Common myeloid progenitor, CD34-positive (primary cell): Measurements from ENCODE around the gene ANKS6. TPM values are rescaled to one million over a fixed set of nuclear protein-coding genes. Genes with fewer than 3 reads are reported as not detected.

Experiments
- CTCF ChIA-PET: fragments of 350-600 bp; sonication (Branson Sonifier 250); formaldehyde crosslinking; loops from one replicate; lab custom pipeline; 2021; ENCODE audit warnings: antibody characterized with exemption; lab: Charles Lee
- POLR2A ChIA-PET: fragments of 350-600 bp; sonication (Branson Sonifier 250); formaldehyde crosslinking; loops from one replicate; lab custom pipeline; 2021; ENCODE audit warnings: antibody characterized with exemption; lab: Charles Lee
- DNase-seq, 3 donors: peaks; one replicate each; pipeline versions ENCODE4 v3.0.0 to v3.0.0-alpha.2; 2013
- H3K27ac ChIP-seq, 2 experiments: 1 replicate in 1 of 2; 2 replicates in 1 of 2; pipeline ENCODE4 v1.7.0; 2013; ENCODE audit warnings: inconsistent platforms in 2 of 2, low read length in 2 of 2, mild to moderate bottlenecking in 2 of 2, low read depth in 1 of 2, moderate library complexity in 1 of 2; ENCODE audit not compliant: severe bottlenecking in 2 of 2, insufficient read depth in 1 of 2, poor library complexity in 1 of 2
- H3K27me3 ChIP-seq, 5 experiments: replicated peaks in 2 of 5; 1 replicate in 3 of 5; 2 replicates in 2 of 5; pipeline versions ENCODE4 v1.6.1 to v1.7.0; 2013; ENCODE audit warnings: low read length in 4 of 5, mild to moderate bottlenecking in 2 of 5, moderate library complexity in 2 of 5, inconsistent platforms in 1 of 5; ENCODE audit not compliant: insufficient read depth in 5 of 5, control insufficient read depth in 4 of 5
- H3K36me3 ChIP-seq, 4 experiments: 1 replicate in 2 of 4; 2 replicates in 2 of 4; pipeline versions ENCODE4 v1.6.1 to v1.7.0; 2013; ENCODE audit warnings: low read length in 3 of 4, control low read depth in 1 of 4, mild to moderate bottlenecking in 1 of 4; ENCODE audit not compliant: control insufficient read depth in 4 of 4, insufficient read depth in 4 of 4
- H3K4me1 ChIP-seq, 4 experiments: 1 replicate in 3 of 4; 2 replicates in 1 of 4; pipeline versions ENCODE4 v1.6.1 to v1.7.1; 2013; ENCODE audit warnings: low read length in 3 of 4, mild to moderate bottlenecking in 3 of 4, control low read depth in 1 of 4, inconsistent platforms in 1 of 4, moderate library complexity in 1 of 4; ENCODE audit not compliant: control insufficient read depth in 4 of 4, insufficient read depth in 4 of 4; ENCODE audit errors: control extremely low read depth in 1 of 4
- H3K4me3 ChIP-seq, 7 experiments: 1 replicate in 4 of 7; 2 replicates in 3 of 7; pipeline versions ENCODE4 v1.5.1 to v1.7.0; 2013; ENCODE audit warnings: mild to moderate bottlenecking in 7 of 7, low read length in 6 of 7, moderate library complexity in 6 of 7, inconsistent platforms in 2 of 7, low read depth in 2 of 7, control low read depth in 1 of 7; ENCODE audit not compliant: insufficient read depth in 4 of 7, control insufficient read depth in 1 of 7; ENCODE audit errors: extremely low read depth in 1 of 7
- H3K9me3 ChIP-seq, 5 experiments: 1 replicate in 4 of 5; 2 replicates in 1 of 5; pipeline versions ENCODE4 v1.6.1 to v1.7.1; 2013; ENCODE audit warnings: low read length in 4 of 5, mild to moderate bottlenecking in 2 of 5, inconsistent platforms in 1 of 5, low read depth in 1 of 5, moderate library complexity in 1 of 5; ENCODE audit not compliant: control insufficient read depth in 4 of 5, insufficient read depth in 2 of 5; ENCODE audit errors: control extremely low read depth in 1 of 5
- WGBS: methylation state at CpG from one replicate; pipeline ENCODE4 v1.1.5; 2013; ENCODE audit not compliant: insufficient coverage; 5-methylcytosine and 5-hydroxymethylcytosine counted together
- polyA plus RNA-seq: library from polyadenylated mRNA; unstranded; fragments of 120-200 nt; gene quantifications from one replicate; pipeline ENCODE4 v1.2.1, GENCODE V29; 2013

The ANKS6 gene
- polyA plus RNA-seq, result 10.9 TPM

- Histone ChIP-seq H3K27me3 (no peaks in the 10 kb centered on the region), H3K9me3 (peaks cover 0 to 9% (median 0%) of the 10 kb centered on the region in 5 experiments), H3K4me3 (peak within 1 kb of the TSS; percentile 47 to 82 (median 70)), H3K27ac (no peak within 1 kb of the TSS), H3K4me1 (peaks cover 0 to 17% (median 12%) of the 10 kb centered on the region in 4 experiments), H3K36me3 (no peaks in the 10 kb centered on the region)
- CTCF ChIA-PET, result interaction anchor here (2.2 kb wide), 1 partner anchor 20 kb away, joined by 10 read pairs; no protein-coding TSS in a partner anchor
- POLR2A ChIA-PET, result no interaction called here
- DNase-seq, result peak; percentile 68 to 83 (median 78)
- WGBS, result under 1% methylated on average over 61 of the region's 86 CpGs
Observed at GRCh38 chr9:98796364-98797101, at the start of gene ANKS6. Gene ANKS6, minus strand, starts transcription at chr9:98796555. Its CDS starts 64 bp downstream, at chr9:98796491.

DNA sequence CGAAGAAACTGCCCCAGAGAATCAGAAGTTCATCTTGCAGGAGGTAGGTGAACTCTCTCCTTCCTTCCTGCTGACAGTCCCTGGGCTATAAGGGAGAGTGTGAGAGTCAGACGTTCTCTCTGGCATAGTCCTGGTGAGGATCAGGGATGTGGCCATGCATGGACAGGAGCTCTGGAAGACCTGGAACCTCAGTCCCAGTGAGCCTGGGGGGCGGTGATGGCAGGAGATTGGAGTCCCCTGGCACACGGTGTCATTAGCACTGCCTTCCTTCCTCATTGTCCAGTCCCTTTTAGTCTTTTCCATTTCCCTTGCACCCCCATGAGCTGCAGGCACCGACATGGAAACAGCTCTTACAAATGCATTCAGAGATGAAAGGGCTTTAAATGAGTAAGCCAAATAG lies 49.7 kb upstream of the ANKS6 start:
- Histone ChIP-seq H3K27ac (no peak overlapping the region), H3K36me3 (peaks cover 0 to 14% (median 9%) of the 10 kb centered on the region in 4 experiments), H3K9me3 (no peaks in the 10 kb centered on the region), H3K27me3 (no peaks in the 10 kb centered on the region), H3K4me1 (peaks cover 0 to 3% (median 0%) of the 10 kb centered on the region in 4 experiments), H3K4me3 (no peak overlapping the region)
- CTCF ChIA-PET, result interaction anchor here (2.5 to 8.5 kb wide), 3 partner anchors 8 to 294 kb away, joined by 14 to 98 read pairs (median 79); no protein-coding TSS in a partner anchor
- no peak for DNase-seq
- POLR2A ChIA-PET, result no interaction called here
- 93% methylated on average over 4 of the region's 5 CpGs for WGBS

DNA sequence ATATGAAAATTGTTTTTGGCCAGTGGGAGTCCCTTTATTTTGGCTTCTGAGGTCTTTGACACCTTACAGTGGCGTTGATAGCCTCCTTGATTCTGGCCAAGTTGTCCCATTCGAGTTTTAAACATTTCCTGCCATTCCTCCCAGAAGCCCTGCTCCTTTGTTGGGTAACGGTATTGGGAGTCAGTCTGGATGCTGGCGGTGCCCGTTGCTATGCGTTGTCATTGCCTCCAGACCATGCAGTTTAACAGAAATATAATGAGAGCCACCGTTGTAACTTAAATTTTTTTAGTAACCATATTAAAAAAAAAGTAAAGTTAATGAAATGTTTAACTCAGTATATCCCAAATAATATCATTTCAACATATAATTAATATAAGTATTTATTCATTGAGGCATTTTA lies 46.2 kb upstream of the ANKS6 start:
- Histone ChIP-seq H3K9me3 (no peaks in the 10 kb centered on the region), H3K4me3 (no peak overlapping the region), H3K27ac (no peak overlapping the region), H3K36me3 (peaks cover 0 to 28% (median 14%) of the 10 kb centered on the region in 4 experiments), H3K27me3 (no peaks in the 10 kb centered on the region), H3K4me1 (no peaks in the 10 kb centered on the region)
- DNase-seq, result no peak
- WGBS, result 100% methylated on average over 2 of the region's 7 CpGs
- ChIA-PET CTCF (interaction anchor here (0.6 to 3.1 kb wide), 4 partner anchors 156 to 291 kb away, joined by 3 to 10 read pairs (median 4); no protein-coding TSS in a partner anchor), POLR2A (no interaction called here)

- Histone ChIP-seq H3K4me3 (no peak overlapping the region), H3K36me3 (peaks cover 0 to 23% (median 5%) of the 10 kb centered on the region in 4 experiments), H3K4me1 (no peaks in the 10 kb centered on the region), H3K27me3 (no peaks in the 10 kb centered on the region), H3K27ac (no peak overlapping the region), H3K9me3 (no peaks in the 10 kb centered on the region)
- no peak for DNase-seq
- WGBS, result 73% methylated on average over 4 of the region's 4 CpGs
- ChIA-PET CTCF (interaction anchor here (1.5 to 3.5 kb wide), 3 partner anchors 8 to 300 kb away, joined by 3 to 14 read pairs (median 6); no protein-coding TSS in a partner anchor), POLR2A (no interaction called here)
Observed at GRCh38 chr9:98839724-98840123, 43.4 kb upstream of the ANKS6 start.

DNA sequence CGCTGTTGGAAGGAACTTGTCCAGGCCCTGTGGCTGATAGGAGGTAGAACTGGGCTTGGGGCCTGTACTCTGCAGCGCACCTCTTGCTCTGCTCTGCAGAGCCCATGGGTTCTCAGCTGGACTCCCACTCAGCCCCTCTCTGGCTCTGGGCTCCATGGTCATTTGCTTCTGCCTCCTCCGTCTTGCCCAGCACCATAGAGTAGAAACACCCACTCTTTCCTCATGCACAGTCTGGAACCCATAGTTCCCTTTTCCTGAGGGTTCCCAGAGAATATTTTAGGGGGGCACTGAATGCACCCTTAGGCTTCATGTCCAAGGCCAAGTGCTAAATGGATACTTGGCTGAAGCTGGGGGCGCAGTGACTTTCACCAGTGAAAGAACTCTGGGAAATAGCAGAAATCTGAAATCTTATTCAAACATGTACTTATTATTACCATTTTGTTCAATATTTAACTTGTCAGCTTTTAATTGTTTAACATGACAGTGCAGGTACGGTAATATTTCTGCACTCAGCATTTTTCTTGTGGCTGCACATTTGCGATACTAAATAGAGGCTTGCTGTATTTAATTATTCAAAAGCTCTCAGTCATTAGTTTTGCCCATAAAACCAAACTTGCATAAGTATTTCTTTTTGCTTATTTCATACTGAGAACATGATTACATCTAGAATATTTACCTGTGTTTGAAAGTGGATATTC lies 42.7 kb upstream of the ANKS6 start:
- ChIA-PET POLR2A (no interaction called here), CTCF (interaction anchor here (1.5 to 3.5 kb wide), 3 partner anchors 8 to 301 kb away, joined by 3 to 14 read pairs (median 6); no protein-coding TSS in a partner anchor)
- no peaks in the 10 kb centered on the region for H3K27me3 ChIP-seq
- H3K36me3 ChIP-seq, result peaks cover 0 to 23% (median 5%) of the 10 kb centered on the region in 4 experiments
- no peak overlapping the region for H3K4me3 ChIP-seq
- H3K27ac ChIP-seq, result no peak overlapping the region
- DNase-seq, result no peak
- no peaks in the 10 kb centered on the region for H3K9me3 ChIP-seq
- 97% methylated on average over 4 of the region's 6 CpGs for WGBS
- no peaks in the 10 kb centered on the region for H3K4me1 ChIP-seq

DNA sequence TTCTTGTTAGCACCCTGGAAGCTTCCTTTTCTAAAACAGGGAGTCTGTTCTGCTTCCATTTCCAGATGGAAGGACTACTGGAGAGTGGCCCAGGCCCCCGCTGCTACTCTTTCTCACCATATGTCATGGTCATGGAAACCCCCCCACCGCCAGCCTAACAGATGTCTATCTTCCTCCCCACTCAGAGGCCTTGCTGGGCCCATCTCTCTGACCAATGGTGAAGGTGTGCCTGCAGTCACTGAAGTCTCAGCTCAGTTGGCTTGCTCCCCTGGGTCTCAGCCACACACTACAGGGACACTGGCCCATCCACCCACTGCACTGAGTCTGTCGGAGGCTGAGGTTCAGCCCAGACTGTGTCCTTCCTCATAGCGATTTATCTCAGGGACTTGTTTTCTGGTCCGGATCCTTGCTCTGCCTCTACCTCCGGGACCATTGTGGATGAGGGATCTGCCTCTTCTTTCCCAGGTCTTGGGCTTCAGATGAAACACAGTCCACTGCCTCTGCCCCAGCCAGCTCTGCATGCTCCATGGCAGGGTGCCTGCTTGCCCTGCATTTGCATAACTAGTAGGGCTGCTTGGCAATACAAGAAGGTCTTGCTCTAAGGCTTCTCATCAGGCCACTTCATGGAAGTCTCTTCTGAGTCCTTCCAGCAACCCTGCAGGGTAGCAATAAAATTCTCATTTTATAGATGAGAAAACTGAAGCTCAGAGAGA lies 42.0 kb upstream of the ANKS6 start:
- no peaks in the 10 kb centered on the region for H3K4me1 ChIP-seq
- H3K27ac ChIP-seq, result no peak overlapping the region
- DNase-seq, result no peak
- H3K9me3 ChIP-seq, result no peaks in the 10 kb centered on the region
- WGBS, result 96% methylated on average over 5 of the region's 6 CpGs
- ChIA-PET POLR2A (interaction anchor here (0.8 kb wide), 1 partner anchor 15 kb away, joined by 4 read pairs; no protein-coding TSS in a partner anchor), CTCF (interaction anchor here (2.1 to 3.5 kb wide), 2 partner anchors 9 to 302 kb away, joined by 6 to 14 read pairs; no protein-coding TSS in a partner anchor)
- no peaks in the 10 kb centered on the region for H3K27me3 ChIP-seq
- H3K4me3 ChIP-seq, result no peak overlapping the region
- peaks cover 0 to 20% (median 5%) of the 10 kb centered on the region in 4 experiments for H3K36me3 ChIP-seq
